GM21360 (cell line): ENCODE results near the gene PTPRJ.
A peak's percentile ranks its signal among the peaks of the same experiment; 100 is the strongest.
"Not testable (repeated sequence)": the region's sequence is repeated elsewhere in the genome, so short reads cannot be mapped to it uniquely, and the experiment has no call there.

Experiments
- ATAC-seq: cut with Tn5 transposase; IDR thresholded peaks from one replicate; pipeline ENCODE4 v1.9.1; 2021; ENCODE audit warnings: mild to moderate bottlenecking, moderate library complexity; ENCODE audit not compliant: unreplicated experiment

The PTPRJ gene

DNA sequence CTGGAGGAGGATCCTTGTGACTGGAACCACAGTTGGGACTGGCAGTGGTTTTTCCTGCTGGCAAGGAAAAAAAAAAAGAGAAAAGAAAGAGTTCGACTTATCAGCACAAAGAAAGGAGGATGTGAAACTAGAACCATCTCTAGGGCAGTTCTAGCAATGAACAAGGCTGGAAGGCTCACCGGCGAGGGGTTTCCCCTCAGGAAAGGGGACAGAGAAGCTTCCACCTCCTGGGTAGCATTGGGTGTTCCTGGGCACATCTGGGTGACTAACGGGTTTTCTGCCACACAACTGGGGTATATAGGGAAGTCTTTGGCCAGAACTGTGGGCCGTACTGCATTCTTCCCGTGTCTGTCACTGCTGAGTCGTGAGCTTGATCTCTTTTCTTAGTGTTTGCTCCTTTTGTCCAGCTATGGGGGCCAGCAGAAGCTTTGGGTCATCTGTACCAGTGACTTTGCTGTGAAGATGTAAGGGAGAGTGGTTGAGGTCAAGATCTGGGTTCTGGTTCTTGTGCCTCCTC, 126.9 kb downstream of the PTPRJ start:
- peak; percentile 76 for ATAC-seq

DNA sequence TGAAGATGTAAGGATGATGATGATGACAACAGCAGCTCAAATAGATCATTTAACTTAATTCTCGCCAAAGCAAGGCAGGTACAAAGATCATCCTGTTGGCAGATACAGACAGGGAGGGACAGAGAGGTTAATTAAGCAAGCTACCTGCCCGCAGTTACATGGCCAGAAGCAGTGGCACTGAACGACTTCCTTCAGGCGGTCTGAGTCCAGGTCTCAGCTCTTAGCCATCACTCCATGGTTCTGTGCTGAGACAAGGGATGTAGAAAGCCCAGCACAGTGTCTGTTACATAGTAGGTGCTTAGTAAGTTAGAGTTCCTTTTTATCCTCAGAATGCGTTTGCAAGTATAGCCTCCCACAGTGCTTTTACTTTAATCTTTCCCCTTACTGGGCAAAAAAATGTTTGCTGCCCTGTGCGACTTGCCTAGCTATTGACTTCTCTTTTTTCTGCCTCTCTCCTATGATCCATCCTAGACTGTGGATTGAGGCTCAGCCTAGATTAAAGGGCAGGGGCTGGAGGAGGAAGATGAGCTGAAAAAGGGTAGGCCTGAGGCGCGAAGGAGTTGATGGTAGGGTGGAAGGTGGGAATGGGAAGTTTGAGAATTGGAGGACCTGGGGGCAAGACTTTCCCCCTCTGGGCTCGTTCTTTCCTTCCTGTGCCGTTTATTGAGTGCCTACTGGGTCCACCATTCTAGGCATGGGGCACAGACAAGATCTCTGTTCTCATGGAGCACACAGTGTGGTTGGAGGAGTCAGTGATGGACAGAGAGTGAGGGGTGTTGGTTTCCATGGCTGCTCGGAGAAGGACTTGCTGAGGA, 128.1 kb downstream of the PTPRJ start:
- no peak for ATAC-seq

DNA sequence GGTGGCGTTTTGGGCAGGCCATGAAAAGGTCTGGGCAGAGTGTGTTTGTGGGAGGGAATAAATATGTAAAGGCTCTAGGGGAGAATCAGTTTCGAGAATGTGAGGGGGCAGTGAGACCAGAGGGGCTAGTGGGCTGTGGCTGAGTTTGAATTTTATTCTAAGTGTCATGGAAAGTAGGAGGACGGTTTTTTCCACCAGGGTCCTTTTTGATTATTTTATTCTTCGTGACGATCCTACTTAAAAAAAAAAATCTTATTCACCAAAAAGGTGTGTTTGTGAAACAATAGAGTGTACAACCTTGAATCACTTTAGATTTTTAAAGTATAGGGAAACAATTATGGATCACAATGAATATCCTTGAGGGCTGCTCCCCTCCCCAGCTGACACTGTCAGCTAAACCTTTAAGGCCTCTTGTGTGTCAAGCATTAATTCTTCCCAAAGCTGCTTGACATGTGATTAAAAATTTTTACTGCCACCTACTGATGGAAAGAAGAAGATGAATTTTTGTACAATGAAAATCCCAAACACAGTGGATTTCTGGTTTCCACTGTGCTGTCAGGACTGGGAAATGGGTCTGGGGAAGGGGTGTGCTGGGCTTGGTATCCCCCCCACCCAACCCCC, 128.8 kb downstream of the PTPRJ start:
- no peak for ATAC-seq

DNA sequence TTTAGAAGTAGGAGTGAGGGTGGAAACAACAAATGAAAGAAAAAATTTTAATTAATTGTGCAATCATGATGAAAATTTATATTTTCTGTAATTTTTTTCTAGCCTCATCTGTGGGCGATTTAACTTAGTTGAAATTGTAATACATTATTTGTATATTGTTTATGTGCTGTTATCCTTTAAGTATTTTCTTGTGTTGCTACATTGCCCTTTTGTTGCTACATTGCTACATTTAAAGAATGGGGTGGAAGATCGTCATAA, 130.1 kb downstream of the PTPRJ start:
- no peak for ATAC-seq

DNA sequence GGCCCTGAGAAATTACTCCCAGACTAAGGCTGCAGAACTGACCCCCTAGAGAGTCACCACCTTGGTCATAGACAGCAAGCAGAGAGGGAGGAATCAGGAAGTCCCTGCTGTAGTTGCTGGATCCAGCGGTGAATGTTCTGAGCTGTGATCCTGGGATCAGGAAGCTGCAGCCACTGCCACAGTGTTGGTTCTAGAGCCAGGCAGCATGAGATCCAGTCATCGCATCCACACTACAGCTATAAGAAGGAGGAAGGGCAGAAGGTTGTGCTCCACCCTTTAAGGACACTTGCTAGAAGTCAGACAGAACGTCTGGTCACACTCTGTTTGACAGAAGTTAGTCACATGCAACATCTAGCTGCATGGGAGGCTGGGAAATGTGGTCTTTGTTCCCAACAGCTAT, 131.5 kb downstream of the PTPRJ start:
- ATAC-seq: no peak

DNA sequence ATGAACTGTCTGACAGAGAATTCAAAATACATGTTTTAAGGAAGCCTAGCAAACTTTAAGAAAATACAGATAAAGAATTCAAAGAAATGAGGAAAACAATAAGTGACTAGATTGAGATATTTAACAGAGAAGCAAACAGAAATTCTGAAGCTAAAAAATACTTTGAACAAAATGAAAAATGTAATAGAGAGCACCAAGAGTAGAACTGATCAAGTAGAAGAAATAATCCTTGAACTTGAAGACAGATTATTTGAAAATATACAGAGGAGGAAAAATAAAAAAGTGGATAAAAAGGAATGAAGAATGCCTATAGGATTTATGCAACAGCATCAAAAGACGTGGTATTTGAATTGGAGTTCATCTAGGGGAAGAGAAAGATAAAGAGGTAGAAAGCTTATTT, 134.4 kb downstream of the PTPRJ start:
- no peak for ATAC-seq

DNA sequence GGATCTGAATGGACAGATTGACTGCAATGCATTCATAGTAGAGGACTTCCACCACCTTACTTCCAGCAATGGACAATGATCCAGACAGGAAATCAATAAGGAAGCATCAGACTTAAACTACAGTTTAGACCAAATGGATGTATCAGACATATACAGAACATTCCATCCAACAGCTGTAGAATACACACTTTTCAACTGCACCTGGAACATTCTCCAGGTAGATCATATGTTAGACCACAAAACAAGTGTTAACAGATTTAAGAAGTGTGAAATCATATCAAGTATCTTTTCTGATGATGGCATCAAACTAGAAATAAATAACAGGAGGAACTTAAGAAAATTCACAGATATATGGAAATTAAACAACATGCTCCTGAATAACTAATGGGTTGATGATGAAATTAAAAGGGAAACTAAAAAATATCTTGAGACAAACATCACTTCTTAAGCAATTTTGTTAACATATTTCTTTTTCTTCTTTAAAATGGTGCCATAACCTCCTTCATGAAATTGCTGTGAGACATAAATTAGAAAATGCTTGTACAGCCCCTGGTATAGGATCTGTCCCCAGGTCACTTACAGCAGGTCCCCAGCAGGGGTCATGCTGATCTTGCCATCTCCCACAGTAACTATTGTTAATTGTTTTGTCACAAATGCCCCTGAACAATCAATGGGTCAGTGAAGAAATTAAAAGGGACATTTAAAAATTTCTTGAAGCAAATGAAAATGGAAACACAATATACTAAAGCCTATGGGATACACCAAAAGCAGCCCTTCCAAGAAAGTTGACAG, 136.3 kb downstream of the PTPRJ start:
- ATAC-seq: no peak

DNA sequence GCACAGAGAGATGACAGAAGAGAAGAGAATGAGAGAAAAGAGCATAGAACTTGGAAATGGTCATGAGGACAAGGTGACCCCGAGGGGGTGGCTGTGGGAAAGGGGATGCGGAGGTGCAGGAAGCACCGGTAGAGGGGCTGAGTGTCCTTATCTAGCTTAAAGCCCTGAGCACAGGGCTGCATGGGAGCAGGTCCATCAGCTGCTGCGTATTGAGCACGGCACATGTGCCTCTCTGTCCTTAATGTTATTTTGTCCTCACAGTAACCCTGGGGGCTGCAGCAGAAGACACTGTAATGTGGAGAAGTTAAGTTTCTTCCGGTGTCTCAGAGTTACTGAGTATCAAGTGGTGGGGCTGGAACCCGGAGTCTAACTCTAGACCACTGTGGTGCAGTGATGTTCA, 141.9 kb downstream of the PTPRJ start:
- ATAC-seq: no peak

DNA sequence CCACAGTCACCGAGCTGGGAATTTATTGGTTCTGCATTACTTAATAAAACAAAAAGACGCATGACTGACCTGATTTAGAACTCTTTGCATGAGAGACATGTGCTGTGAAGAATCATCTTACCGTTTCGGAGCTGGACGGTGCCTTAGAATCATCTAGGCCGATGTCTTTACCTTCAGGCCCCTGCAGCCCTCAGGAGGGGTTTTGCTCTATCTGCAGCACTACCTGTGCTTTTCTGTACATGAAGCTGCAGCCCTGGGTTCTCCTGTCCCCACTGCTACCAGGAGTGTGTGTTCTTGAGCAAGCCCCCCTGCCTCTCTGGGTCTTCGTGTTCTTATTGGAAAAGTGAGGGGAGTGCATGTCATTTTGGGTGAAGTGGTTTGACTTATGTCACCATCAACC, 142.3 kb downstream of the PTPRJ start:
- no peak for ATAC-seq

DNA sequence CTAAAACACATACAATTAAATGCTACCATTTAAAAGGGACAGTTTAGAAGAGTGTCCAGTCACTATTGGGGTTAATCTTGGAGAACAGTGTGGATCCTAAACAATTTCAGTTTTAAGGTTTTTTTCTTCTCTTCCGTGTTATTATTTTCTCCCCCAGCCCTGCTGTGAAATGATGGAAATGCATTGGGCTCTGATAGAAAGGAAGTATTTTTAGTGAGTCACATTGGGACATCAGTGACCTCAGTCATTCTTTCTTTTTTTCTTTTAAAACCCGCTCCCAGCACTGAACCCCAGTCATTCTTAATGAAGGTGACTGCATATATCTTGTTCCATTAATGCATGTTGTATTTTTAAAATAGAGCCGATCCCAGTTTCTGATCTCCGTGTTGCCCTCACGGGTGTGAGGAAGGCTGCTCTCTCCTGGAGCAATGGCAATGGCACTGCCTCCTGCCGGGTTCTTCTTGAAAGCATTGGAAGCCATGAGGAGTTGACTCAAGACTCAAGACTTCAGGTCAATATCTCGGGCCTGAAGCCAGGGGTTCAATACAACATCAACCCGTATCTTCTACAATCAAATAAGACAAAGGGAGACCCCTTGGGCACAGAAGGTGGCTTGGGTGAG, 143.0 kb downstream of the PTPRJ start:
- ATAC-seq: no peak

DNA sequence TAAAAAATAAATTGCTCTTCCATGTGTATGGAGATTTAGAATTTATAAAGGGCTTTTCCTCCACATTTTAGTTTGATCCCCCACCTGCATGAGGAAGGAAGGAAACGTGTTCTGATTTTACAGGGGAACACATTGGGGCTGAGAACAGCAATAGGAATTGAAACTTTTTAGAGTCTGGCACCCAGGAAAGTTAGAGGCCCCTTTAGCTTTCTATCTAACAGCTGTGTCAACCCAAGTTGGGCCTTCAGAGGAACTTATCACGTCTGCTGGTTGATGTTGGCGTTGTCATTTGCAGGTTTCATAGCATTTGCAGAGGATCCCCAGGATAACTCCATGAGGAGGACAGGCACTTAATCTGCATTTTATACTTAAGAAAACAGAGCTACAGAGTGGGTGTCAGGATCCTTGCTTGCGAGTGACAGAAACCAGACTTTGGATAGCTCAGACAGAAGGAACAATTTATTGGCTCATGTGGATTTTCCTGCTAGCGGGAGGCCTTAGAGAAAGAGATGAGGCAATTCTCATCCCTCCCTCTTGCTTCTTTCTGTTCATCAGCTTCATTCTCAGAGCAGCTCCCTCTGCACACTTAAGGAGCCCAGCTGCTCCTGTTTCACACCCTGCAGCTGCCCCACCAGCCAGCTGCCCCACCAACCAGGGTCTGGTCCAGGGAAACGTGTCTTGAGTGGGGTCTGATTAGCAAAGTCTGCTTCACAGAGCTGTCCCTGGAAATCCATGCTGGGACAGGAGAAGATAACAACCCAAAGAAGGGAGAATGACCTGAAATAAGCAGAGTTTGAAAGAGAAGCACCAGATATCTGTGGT, 143.8 kb downstream of the PTPRJ start:
- no peak for ATAC-seq

DNA sequence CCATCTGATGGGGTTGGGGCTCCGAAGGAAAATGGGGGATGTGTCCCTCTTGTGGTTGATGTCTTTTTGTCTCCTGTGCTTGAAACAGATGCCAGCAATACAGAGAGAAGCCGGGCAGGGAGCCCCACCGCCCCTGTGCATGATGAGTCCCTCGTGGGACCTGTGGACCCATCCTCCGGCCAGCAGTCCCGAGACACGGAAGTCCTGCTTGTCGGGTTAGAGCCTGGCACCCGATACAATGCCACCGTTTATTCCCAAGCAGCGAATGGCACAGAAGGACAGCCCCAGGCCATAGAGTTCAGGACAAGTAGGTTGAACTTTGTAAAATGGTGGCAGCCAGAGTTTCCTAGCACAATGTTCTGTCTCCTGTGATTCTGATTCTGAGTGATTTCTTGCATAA, 144.5 kb downstream of the PTPRJ start:
- no peak for ATAC-seq

DNA sequence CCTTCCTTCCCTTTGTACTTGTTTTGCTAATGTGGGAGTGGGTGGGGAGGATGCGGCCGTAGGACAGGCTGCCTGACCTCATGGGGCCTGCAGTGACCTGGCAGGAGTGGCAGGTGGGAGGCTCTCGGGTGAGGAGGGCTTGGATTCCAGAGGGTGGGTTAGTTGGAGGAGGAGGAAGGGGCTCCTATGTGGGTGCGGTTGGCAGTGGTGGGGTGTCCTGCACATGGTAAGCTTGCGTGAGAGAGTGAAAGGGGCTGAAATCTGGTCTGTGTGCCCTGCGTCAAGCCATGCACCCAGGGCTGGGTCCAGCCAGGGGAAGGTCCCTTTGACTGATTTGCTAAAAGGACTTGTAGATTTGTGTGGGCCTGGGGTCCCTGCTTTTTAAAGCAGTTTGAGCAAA, 145.5 kb downstream of the PTPRJ start:
- no peak for ATAC-seq

DNA sequence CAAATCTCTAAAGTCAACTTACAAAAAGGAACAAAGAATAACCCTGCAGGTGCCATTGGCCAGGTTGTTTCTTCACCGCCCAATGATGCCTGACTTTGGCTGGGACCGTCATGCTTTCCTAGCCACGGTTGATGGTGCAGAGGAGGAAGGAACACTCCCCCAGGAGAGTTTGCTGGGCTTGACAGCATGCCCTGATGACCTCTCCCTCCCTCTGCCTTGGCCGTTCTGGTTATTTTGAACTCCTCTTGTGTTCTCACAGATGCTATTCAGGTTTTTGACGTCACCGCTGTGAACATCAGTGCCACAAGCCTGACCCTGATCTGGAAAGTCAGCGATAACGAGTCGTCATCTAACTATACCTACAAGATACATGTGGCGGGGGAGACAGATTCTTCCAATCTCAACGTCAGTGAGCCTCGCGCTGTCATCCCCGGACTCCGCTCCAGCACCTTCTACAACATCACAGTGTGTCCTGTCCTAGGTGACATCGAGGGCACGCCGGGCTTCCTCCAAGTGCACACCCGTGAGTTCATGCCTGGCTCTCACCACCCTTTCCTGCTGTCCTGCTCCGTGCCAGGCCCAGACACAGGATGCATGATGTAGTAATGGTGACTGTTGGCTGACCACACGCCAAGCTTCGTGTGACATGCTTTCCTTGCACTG, 147.3 kb downstream of the PTPRJ start:
- no peak for ATAC-seq

DNA sequence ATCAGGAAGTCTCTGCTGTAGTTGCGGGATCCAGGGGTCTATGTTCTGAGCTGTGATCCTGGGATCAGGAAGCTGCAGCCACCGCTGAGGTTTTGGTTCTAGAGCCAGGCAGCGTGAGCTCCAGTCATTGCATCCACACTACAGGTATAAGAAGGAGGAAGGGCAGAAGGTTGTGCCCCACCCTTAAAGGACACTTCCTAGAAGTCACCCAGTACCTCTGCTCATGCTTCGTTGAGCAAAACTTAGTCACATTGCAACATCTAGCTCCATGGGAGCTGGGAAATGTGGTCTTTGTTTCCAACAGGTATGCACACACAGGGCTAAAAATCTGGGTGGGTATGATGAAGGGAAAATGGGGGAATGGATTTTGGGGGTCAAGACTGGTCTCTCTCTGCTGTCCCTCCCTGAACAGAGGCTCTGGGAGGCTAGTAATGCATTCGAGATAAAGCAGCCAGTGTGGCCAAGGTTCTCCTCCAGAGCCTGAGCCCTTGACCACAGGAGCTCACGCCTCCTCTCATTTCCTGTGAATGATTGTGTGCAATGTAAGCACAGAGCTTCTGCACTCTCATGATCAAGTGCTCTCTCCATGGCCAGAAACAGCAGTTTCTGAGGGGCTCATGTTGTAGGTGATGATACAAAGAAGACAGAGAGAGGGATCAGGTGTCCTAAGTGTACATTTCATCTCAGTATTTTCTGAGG, 149.5 kb downstream of the PTPRJ start:
- ATAC-seq: no peak

DNA sequence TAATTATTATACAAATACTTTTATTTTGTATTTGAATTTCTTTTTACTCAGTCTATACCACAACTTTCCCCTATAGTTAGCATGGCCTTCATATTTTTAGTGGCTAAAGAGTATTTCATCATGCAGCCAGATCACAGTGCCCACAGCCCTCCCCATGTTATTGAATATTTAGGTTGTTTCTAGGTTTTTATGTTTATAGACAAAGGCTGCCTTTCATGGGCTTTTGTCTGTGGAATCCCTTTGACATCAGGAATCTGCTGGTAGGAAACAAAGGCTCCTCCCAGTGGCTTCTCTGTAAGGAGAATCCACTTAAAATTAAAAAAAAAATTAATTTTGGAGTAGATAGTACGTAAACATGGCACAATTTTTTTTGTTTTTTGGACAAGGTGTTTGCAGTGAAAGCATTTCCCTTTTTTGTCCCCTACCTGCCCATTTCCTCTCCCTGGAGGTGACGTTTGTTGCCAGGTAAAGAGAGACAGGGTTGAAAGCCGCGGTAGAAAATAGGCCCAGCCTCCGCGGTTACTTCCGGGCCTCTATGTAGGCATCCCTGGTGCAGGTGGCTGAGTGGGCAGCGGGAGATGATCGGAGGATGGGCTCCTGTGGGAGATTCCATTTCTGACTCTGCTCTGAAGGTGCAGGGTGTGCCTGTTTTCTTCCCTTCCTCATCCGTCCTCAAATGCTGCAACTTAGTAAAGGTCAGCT, 154.0 kb downstream of the PTPRJ start:
- no peak for ATAC-seq

DNA sequence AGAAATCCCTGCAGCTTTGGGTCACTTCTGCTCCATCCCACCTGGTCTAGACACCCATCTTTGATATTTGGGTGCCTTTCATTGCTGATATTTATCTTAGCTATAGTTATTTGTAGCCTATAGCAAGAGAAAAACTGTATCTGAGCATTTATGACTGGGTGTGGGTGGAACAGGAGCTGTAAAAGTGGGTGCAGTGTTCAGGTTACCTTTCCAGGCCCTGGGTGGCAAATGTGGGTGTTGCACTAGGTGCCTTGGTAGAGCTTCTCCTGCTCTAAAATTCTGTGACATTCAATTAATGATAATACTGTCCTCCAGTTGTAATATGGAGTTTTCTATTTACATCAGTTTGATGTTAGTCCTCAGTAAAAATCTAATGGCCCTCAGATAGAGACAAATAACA, 157.9 kb downstream of the PTPRJ start:
- no peak for ATAC-seq

DNA sequence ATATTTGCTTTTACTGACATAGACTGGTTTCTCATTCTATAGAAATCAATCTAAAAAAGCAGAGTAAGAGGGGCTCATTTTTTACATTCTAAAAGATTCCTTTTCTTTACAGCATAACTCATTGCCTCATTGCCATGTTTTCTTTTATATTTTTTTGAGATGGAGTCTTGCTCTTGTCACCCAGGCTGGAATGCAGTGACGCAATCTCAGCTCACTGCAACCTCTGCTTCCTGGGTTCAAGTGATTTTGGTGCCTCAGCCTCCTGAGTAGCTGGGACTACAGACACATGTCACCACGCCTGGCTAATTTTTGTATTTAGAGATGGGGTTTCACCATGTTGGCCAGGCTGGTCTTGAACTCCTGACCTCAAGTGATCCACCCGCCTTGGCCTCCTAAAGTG, 159.5 kb downstream of the PTPRJ start:
- not testable (repeated sequence) for ATAC-seq
